Measurements from ENCODE around the gene SLC2A5. TPM values are rescaled to one million over a fixed set of nuclear protein-coding genes. Genes with fewer than 3 reads are reported as not detected.
"Not testable (repeated sequence)": the region's sequence is repeated elsewhere in the genome, so short reads cannot be mapped to it uniquely, and the experiment has no call there.

Gene SLC2A5
- total RNA-seq, 2 experiments from 2014 or later, result not detected

DNA sequence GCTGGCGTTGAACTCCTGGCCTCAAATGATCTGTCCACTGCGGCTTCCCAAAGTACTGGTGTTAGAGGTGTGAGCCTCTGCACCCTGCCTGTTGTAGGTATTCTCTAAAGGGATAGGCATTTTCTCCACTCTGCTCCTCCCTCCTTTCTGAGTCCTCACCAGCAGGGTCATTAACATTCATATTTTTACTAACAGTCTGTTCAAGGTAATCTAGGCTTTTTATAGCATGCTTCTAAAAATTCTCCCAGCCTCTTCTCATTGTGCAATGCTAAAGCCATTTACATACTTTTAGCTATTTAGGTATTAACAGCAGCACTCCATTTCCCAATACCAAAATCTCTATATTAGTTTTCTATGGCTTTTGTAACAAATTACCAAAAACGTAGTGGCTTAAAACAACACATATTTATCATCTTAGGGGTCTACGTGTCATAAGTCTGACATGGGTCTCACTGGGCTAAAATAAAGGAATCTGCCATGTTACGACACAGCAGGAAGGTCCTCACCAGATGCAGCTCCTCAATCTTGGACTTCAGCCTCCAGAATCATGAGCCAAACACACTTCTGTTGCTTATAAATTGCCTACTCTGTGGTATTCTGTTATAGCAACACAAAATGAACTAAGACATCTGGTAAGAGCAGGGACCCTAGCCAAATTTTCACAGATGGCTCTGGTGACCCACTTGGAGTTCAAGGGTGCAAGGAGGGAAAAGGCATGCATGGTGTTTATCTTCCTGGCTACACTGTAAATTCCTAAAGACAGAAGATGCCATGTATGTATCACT, 40.3 kb downstream of the SLC2A5 start:
- Mint-ChIP-seq H3K27ac (no peak overlapping the region), H3K9me3 (peaks cover 7% of the 10 kb centered on the region), H3K4me1 (no peaks in the 10 kb centered on the region), H3K27me3 (peaks cover 2% of the 10 kb centered on the region), H3K4me3 (no peak overlapping the region), H3K36me3 (peaks cover 3% of the 10 kb centered on the region)
- POLR2A ChIA-PET, result no interaction called here
- no peak for ATAC-seq (ENCODE audit: low read depth)
- DNase-seq, result no peak

DNA sequence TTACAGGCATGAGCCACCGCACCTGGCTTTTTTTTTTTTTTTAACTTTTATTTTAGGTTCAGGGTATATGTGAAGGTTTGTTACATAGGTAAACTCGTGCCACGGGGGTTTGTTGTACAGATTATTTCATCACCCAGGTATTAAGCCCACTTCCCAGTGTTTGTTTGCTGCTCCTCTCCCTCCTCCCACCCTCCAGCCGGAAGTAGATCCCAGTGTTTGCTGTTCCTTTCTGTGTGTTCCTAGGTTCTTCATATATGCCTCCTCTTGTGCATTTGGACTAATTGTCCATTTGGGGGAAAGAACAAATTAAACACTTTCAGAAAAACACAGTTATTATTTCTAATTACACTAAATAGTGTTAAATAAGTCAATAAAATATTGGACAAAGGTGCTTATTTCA, 42.1 kb downstream of the SLC2A5 start:
- Mint-ChIP-seq H3K36me3 (peaks cover 3% of the 10 kb centered on the region), H3K27me3 (peaks cover 2% of the 10 kb centered on the region), H3K4me1 (no peaks in the 10 kb centered on the region), H3K4me3 (no peak overlapping the region), H3K27ac (no peak overlapping the region), H3K9me3 (peaks cover 5% of the 10 kb centered on the region)
- DNase-seq (no peak), ATAC-seq (ENCODE audit: low read depth) (no peak)
- POLR2A ChIA-PET, result interaction anchor here (0.7 kb wide), 1 partner anchor 538 kb away, joined by 4 read pairs; no protein-coding TSS in a partner anchor

DNA sequence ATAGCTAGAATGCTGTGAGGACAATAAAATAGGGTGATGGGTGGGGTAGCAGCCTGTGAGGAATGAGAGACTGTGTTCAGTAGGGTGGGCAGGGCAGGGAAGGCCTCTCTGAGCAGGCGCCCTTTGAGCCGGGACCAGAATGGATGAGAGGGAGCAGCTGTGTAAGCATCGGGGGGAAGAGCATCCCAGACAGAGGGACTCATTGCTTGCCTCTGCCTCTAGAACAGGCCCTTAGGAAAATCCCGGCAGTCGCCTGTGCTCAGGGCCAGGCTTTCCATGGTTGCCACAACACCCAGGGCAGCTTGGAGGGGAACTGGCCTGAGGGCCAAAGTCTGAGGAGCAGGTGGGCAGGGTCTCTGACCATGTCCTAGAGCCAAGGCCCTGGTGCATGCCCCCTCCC, 44.0 kb downstream of the SLC2A5 start:
- no peaks in the 10 kb centered on the region for H3K36me3 Mint-ChIP-seq
- ATAC-seq (ENCODE audit: low read depth), result no peak
- peaks cover 6% of the 10 kb centered on the region for H3K27me3 Mint-ChIP-seq
- POLR2A ChIA-PET, result no interaction called here
- H3K9me3 Mint-ChIP-seq, result no peaks in the 10 kb centered on the region
- H3K4me1 Mint-ChIP-seq, result no peaks in the 10 kb centered on the region
- no peak for DNase-seq
- no peak overlapping the region for H3K4me3 Mint-ChIP-seq
- no peak overlapping the region for H3K27ac Mint-ChIP-seq

GRCh38 chr1:9024837-9025236, 44.6 kb downstream of the SLC2A5 start:
- ATAC-seq (ENCODE audit: low read depth) (no peak), DNase-seq (no peak)
- POLR2A ChIA-PET, result no interaction called here
- no peaks in the 10 kb centered on the region for H3K36me3 Mint-ChIP-seq
- peaks cover 6% of the 10 kb centered on the region for H3K27me3 Mint-ChIP-seq
- peaks cover 1% of the 10 kb centered on the region for H3K4me1 Mint-ChIP-seq
- no peak overlapping the region for H3K27ac Mint-ChIP-seq
- no peak overlapping the region for H3K4me3 Mint-ChIP-seq
- no peaks in the 10 kb centered on the region for H3K9me3 Mint-ChIP-seq

DNA sequence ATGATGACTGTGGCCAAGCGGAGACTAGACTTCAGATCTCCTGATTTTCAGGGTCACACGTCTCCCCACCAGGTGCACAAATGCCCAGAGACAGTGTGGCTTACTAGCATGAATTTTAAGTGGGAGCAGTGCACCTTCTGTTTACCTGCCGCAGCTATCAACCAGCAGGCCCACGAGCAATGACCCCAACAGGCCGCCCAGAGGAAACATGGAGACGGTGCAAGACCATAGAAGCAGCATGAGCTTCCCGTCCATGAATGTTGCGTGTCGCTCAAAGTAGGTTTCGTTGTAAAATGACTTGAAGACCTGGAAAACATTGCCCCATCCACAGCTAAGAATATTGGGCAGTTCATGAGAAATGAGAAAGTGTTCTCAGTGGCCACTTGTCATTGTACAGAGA, 46.7 kb downstream of the SLC2A5 start:
- H3K27ac Mint-ChIP-seq, result no peak overlapping the region

DNA sequence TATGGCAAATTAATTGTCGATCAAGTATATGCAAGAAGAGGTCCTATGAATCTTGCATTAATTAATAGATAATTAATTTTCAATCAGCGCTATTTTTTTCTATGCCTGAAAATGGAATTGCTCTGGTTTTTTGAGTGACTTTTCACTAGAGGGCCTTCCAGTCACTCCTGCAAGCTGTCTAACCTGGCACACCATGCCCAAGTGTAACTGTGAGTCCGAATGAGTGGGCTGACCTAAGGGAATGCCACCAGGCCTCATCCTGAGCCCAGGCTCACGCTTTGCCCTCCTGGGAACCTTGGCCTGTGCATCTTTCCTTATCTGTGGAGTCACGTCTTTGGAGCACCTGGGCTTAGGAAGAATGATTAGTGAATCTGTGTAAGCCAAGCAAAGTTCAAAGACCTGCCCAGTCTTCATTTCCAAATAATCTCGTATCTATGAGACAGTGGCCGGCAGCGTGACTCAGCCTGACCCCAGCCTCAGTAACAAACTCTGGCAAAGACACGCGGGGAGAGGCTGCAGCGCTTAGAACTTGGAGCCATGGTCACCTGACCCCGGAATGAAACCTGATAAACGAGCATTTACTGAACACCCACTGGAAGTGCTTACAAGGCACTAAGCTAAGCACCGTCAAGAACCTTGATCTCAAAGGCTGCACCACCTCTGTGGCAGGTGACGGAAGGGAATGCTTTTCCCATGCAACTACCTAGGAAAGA, 47.3 kb downstream of the SLC2A5 start:
- H3K9me3 Mint-ChIP-seq; ATAC-seq (ENCODE audit: low read depth); DNase-seq; H3K4me3 Mint-ChIP-seq; H3K36me3 Mint-ChIP-seq; H3K27ac Mint-ChIP-seq; H3K4me1 Mint-ChIP-seq; POLR2A ChIA-PET: not testable (repeated sequence)
- peaks cover 11% of the 10 kb centered on the region for H3K27me3 Mint-ChIP-seq

More for the DNA sequence above, 46.7 kb downstream of the SLC2A5 start:
- H3K27me3 Mint-ChIP-seq, result peaks cover 9% of the 10 kb centered on the region
- ATAC-seq (ENCODE audit: low read depth) (no peak), DNase-seq (no peak)
- POLR2A ChIA-PET, result no interaction called here
- peaks cover 1% of the 10 kb centered on the region for H3K4me1 Mint-ChIP-seq
- H3K4me3 Mint-ChIP-seq, result no peak overlapping the region
- H3K36me3 Mint-ChIP-seq, result no peaks in the 10 kb centered on the region
- H3K9me3 Mint-ChIP-seq, result no peaks in the 10 kb centered on the region

- POLR2A ChIA-PET, result no interaction called here
- no peaks in the 10 kb centered on the region for H3K9me3 Mint-ChIP-seq
- no peak overlapping the region for H3K4me3 Mint-ChIP-seq
- H3K36me3 Mint-ChIP-seq, result no peaks in the 10 kb centered on the region
- H3K4me1 Mint-ChIP-seq, result peaks cover 3% of the 10 kb centered on the region
- no peak overlapping the region for H3K27ac Mint-ChIP-seq
- ATAC-seq (ENCODE audit: low read depth) (no peak), DNase-seq (no peak)
- peaks cover 22% of the 10 kb centered on the region for H3K27me3 Mint-ChIP-seq
Measured at GRCh38 chr1:9020305-9020704, 49.1 kb downstream of the SLC2A5 start.

DNA sequence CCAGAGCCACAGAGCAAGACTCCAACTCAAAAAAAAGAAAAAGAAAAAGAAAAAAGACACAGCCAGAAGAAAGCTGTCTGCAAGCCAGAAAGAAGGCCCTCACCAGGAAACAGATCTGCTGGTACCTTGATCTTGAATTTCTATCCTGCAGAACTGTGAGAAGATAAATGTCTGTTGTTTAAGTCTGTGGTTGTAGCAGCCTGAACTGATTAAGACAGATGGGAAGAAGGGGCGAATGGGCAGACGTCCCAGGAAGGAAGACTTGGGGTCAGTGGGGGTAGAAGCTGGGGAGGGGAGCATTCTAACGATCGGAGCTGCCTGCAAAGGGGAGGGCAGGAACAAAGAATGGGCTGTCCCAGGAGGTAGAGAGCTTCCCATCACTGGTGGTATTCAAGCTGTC, 49.5 kb downstream of the SLC2A5 start:
- H3K4me1 Mint-ChIP-seq, result peaks cover 3% of the 10 kb centered on the region
- H3K4me3 Mint-ChIP-seq, result no peak overlapping the region
- no peak overlapping the region for H3K27ac Mint-ChIP-seq

DNA sequence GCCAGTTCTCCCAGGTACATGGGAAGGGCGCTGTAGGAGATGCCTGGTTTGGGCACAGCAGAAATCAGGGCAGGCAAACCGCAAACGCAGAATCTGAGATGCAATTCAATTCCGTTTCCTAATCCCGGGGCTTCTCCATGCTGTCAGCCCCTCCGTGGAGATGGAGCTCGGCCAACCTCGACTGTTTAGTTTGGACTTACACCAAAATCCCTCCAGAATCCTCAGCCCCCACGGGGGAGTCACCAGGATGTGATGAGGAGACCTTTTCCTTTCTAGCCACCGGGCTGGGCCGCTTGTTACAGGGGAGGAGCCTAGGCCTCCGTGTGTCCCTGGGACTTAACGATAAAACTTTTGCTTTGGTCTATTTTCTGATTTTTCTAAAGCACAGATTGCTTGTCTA, 51.1 kb downstream of the SLC2A5 start:
- H3K4me1 Mint-ChIP-seq, result peaks cover 3% of the 10 kb centered on the region
- no peaks in the 10 kb centered on the region for H3K9me3 Mint-ChIP-seq
- DNase-seq (no peak), ATAC-seq (ENCODE audit: low read depth) (no peak)
- no peak overlapping the region for H3K27ac Mint-ChIP-seq
- H3K36me3 Mint-ChIP-seq, result no peaks in the 10 kb centered on the region
- POLR2A ChIA-PET, result no interaction called here
- peaks cover 22% of the 10 kb centered on the region for H3K27me3 Mint-ChIP-seq
- no peak overlapping the region for H3K4me3 Mint-ChIP-seq

More for the DNA sequence above, 49.5 kb downstream of the SLC2A5 start:
- POLR2A ChIA-PET, result no interaction called here
- H3K36me3 Mint-ChIP-seq, result no peaks in the 10 kb centered on the region
- H3K27me3 Mint-ChIP-seq, result peaks cover 22% of the 10 kb centered on the region
- no peak for ATAC-seq (ENCODE audit: low read depth)
- DNase-seq, result no peak
- no peaks in the 10 kb centered on the region for H3K9me3 Mint-ChIP-seq

- ATAC-seq (ENCODE audit: low read depth) (no peak), DNase-seq (no peak)
- Mint-ChIP-seq H3K4me3 (no peak overlapping the region), H3K36me3 (no peaks in the 10 kb centered on the region), H3K4me1 (peaks cover 3% of the 10 kb centered on the region), H3K27me3 (peaks cover 31% of the 10 kb centered on the region), H3K27ac (no peak overlapping the region), H3K9me3 (no peaks in the 10 kb centered on the region)
- POLR2A ChIA-PET, result interaction anchor here (0.6 kb wide), 1 partner anchor 110 kb away, joined by 3 read pairs; no protein-coding TSS in a partner anchor
Measured at GRCh38 chr1:9016455-9016854, 53.0 kb downstream of the SLC2A5 start.

- Mint-ChIP-seq H3K27ac (no peak overlapping the region), H3K9me3 (no peaks in the 10 kb centered on the region), H3K27me3 (peaks cover 28% of the 10 kb centered on the region), H3K4me1 (peaks cover 3% of the 10 kb centered on the region), H3K36me3 (no peaks in the 10 kb centered on the region), H3K4me3 (no peak overlapping the region)
- POLR2A ChIA-PET, result interaction anchor here (0.5 to 0.7 kb wide), 2 partner anchors 44 to 100 kb away, joined by 3 to 8 read pairs; no protein-coding TSS in a partner anchor
- ATAC-seq (ENCODE audit: low read depth) (no peak), DNase-seq (no peak)
Measured at GRCh38 chr1:9014475-9015375, 54.7 kb downstream of the SLC2A5 start.

GRCh38 chr1:9013819-9014218, 55.6 kb downstream of the SLC2A5 start:
- Mint-ChIP-seq H3K36me3 (no peaks in the 10 kb centered on the region), H3K27ac (no peak overlapping the region), H3K9me3 (no peaks in the 10 kb centered on the region), H3K4me3 (no peak overlapping the region), H3K27me3 (peaks cover 30% of the 10 kb centered on the region), H3K4me1 (peaks cover 3% of the 10 kb centered on the region)
- DNase-seq, result no peak
- no peak for ATAC-seq (ENCODE audit: low read depth)
- POLR2A ChIA-PET, result no interaction called here

DNA sequence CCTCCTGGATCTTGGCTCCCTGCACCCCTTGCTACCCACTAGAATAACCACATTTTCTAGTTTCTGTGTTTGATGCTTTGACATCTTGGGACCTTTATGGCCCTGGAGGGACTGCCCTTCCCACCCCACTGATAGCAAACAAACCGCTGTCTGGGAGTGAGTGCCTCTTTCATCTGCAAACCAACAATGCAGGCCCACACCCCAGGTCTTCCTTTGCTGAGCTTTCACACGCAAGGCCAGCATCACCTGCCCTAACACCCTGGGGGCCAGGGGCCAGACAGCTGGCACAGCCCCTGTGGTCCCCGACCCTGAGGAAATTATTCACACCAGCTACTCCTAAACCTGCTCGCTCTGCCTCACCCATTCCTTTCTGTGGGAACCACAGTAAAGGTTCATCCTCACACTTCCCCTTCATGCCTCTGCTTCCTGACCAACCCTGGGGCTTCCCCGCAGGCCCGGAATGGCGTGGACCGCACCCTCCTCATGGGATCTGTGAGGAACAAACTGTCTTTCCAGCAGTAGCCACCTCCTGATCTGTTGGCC, 58.6 kb downstream of the SLC2A5 start:
- no peak for DNase-seq
- H3K36me3 Mint-ChIP-seq, result no peaks in the 10 kb centered on the region
- POLR2A ChIA-PET, result no interaction called here
- H3K27ac Mint-ChIP-seq, result no peak overlapping the region
- ATAC-seq (ENCODE audit: low read depth), result no peak
- H3K27me3 Mint-ChIP-seq, result peaks cover 17% of the 10 kb centered on the region
- no peak overlapping the region for H3K4me3 Mint-ChIP-seq
- peaks cover 3% of the 10 kb centered on the region for H3K4me1 Mint-ChIP-seq
- H3K9me3 Mint-ChIP-seq, result no peaks in the 10 kb centered on the region

All from activated naive CD8-positive, alpha-beta T cell treated with anti-CD3 and anti-CD28 coated beads, Interleukin-2, amount 10 ng/mL, durations not matched to agents 7 days and 5 days (primary cell).